ENCODE data around the gene NELFB. TPM values are rescaled to one million over a fixed set of nuclear protein-coding genes. Genes with fewer than 3 reads are reported as not detected.

Gene NELFB
- polyA plus RNA-seq, 1 donor (not counting 4 experiments of a cell fraction or from before 2014, with no cell fraction given): 25.1 TPM

- Histone ChIP-seq H4K20me1 (ENCODE audit: control insufficient read depth, extremely low read depth, insufficient read depth, low read length) (no peaks in the 10 kb centered on the region), H3K27me3 (ENCODE audit: control insufficient read depth, extremely low read depth, insufficient read depth, low read length) (peaks cover 12% of the 10 kb centered on the region), H2AFZ (ENCODE audit: control insufficient read depth, low read length) (no peak overlapping the region), H3K4me2 (ENCODE audit: control insufficient read depth, extremely low read depth, insufficient read depth, low read depth, low read length) (no peak overlapping the region), H3K9ac (ENCODE audit: control insufficient read depth, extremely low read depth, insufficient read depth, low read length) (peak overlapping the region; percentile 33), H3K4me1 (ENCODE audit: control insufficient read depth, extremely low read depth, insufficient read depth, low read length) (peaks cover 32% of the 10 kb centered on the region), H3K9me3 (ENCODE audit: control insufficient read depth, low read depth, low read length) (no peaks in the 10 kb centered on the region), H3K27ac (ENCODE audit: control insufficient read depth, insufficient read depth, low read length) (no peak overlapping the region), H3K9me1 (ENCODE audit: control insufficient read depth, extremely low read depth, insufficient read depth, low read length) (no peaks in the 10 kb centered on the region), H3K79me2 (ENCODE audit: control insufficient read depth, insufficient read depth, low read length) (no peaks in the 10 kb centered on the region), H3K36me3 (ENCODE audit: control insufficient read depth in 2 of 2, extremely low read depth in 1 of 2, insufficient read depth in 2 of 2, low read length in 2 of 2) (no peaks in the 10 kb centered on the region), H3K4me3 (ENCODE audit: control insufficient read depth in 2 of 3, extremely low read depth in 1 of 3, insufficient read depth in 2 of 3, low read depth in 1 of 3, low read length in 3 of 3) (no peak overlapping the region)
- TF ChIP-seq EZH2 (IDR thresholded peaks at IDR 0.05; ENCODE audit: low read length): no peak
- no peak for TF ChIP-seq CTCF (optimal IDR thresholded peaks at IDR 0.05 in 1 of 3, IDR thresholded peaks at IDR 0.05 in 1 of 3, conservative IDR thresholded peaks at IDR 0.05 in 1 of 3; ENCODE audit: extremely low read depth in 1 of 3, insufficient read depth in 2 of 3, low read length in 3 of 3)
- dilution Hi-C loops (cut with MboI; ENCODE audit: extremely low pct_ligation_motif_present, low sequenced_read_pairs): no loop called here
- no peak for DNase-seq (ENCODE audit: low read depth, low spot score)
- no peak for FAIRE-seq
Observed at GRCh38 chr9:137309368-137310188, 54.5 kb downstream of the NELFB start.

- H3K9me1 ChIP-seq (ENCODE audit: control insufficient read depth, extremely low read depth, insufficient read depth, low read length): no peaks in the 10 kb centered on the region
- no peaks in the 10 kb centered on the region for H3K36me3 ChIP-seq (ENCODE audit: control insufficient read depth in 2 of 2, extremely low read depth in 1 of 2, insufficient read depth in 2 of 2, low read length in 2 of 2)
- H3K9ac ChIP-seq (ENCODE audit: control insufficient read depth, extremely low read depth, insufficient read depth, low read length): peak overlapping the region; percentile 85
- dilution Hi-C loops (cut with MboI; ENCODE audit: extremely low pct_ligation_motif_present, low sequenced_read_pairs): no loop called here
- H3K27ac ChIP-seq (ENCODE audit: control insufficient read depth, insufficient read depth, low read length): peak overlapping the region; percentile 59
- peaks cover 28% of the 10 kb centered on the region for H3K4me1 ChIP-seq (ENCODE audit: control insufficient read depth, extremely low read depth, insufficient read depth, low read length)
- H3K79me2 ChIP-seq (ENCODE audit: control insufficient read depth, insufficient read depth, low read length): no peaks in the 10 kb centered on the region
- no peaks in the 10 kb centered on the region for H3K9me3 ChIP-seq (ENCODE audit: control insufficient read depth, low read depth, low read length)
- FAIRE-seq (no peak), DNase-seq (ENCODE audit: low read depth, low spot score) (no peak)
- H2AFZ ChIP-seq (ENCODE audit: control insufficient read depth, low read length): no peak overlapping the region
- H3K4me3 ChIP-seq (ENCODE audit: control insufficient read depth in 2 of 3, extremely low read depth in 1 of 3, insufficient read depth in 2 of 3, low read depth in 1 of 3, low read length in 3 of 3): peak overlapping the region in 1 of 3 experiments; percentile 17
- H3K27me3 ChIP-seq (ENCODE audit: control insufficient read depth, extremely low read depth, insufficient read depth, low read length): peaks cover 15% of the 10 kb centered on the region
- H4K20me1 ChIP-seq (ENCODE audit: control insufficient read depth, extremely low read depth, insufficient read depth, low read length): no peaks in the 10 kb centered on the region
- peak overlapping the region; percentile 27 for H3K4me2 ChIP-seq (ENCODE audit: control insufficient read depth, extremely low read depth, insufficient read depth, low read depth, low read length)
- no peak for TF ChIP-seq CTCF (optimal IDR thresholded peaks at IDR 0.05 in 1 of 3, IDR thresholded peaks at IDR 0.05 in 1 of 3, conservative IDR thresholded peaks at IDR 0.05 in 1 of 3; ENCODE audit: extremely low read depth in 1 of 3, insufficient read depth in 2 of 3, low read length in 3 of 3)
- TF ChIP-seq EZH2 (IDR thresholded peaks at IDR 0.05; ENCODE audit: low read length): no peak
Observed at GRCh38 chr9:137310189-137311052, 55.3 kb downstream of the NELFB start.
